CD14-positive monocyte (primary cell): ENCODE measurements around the gene ZSWIM3. TPM values are rescaled to one million over a fixed set of nuclear protein-coding genes. Genes with fewer than 3 reads are reported as not detected.

ENCODE experiments used
- DNase-seq, 3 donors: peaks; one replicate each; pipeline ENCODE4 v3.0.0-alpha.2; 2011 to 2022
- H2AFZ ChIP-seq: 2 replicates; pipeline ENCODE4 v1.6.0; 2012; ENCODE audit warnings: mild to moderate bottlenecking, low read depth, low read length, inconsistent platforms; ENCODE audit not compliant: insufficient read depth, poor library complexity, severe bottlenecking
- H3K27ac ChIP-seq, 2 donors: 1 replicate in 1 of 2; 2 replicates in 1 of 2; pipeline ENCODE4 v1.5.1; 2012 to 2013; ENCODE audit warnings: low read length in 2 of 2, control low read depth in 1 of 2, inconsistent platforms in 1 of 2, low read depth in 1 of 2, mild to moderate bottlenecking in 1 of 2
- H3K27me3 ChIP-seq, 2 donors: one replicate each; pipeline versions ENCODE4 v1.6.0 to v1.6.1; 2011 to 2013; ENCODE audit warnings: low read length in 2 of 2; ENCODE audit not compliant: control insufficient read depth in 2 of 2, insufficient read depth in 2 of 2
- H3K36me3 ChIP-seq, 2 donors: replicated peaks in 1 of 2; 1 replicate in 1 of 2; 2 replicates in 1 of 2; pipeline versions ENCODE4 v1.5.1 to v1.6.1; 2012 to 2013; ENCODE audit warnings: low read length in 2 of 2, control low read depth in 1 of 2, inconsistent platforms in 1 of 2, mild to moderate bottlenecking in 1 of 2; ENCODE audit not compliant: insufficient read depth in 2 of 2, control insufficient read depth in 1 of 2
- H3K4me1 ChIP-seq, 2 donors: 1 replicate in 1 of 2; 2 replicates in 1 of 2; pipeline versions ENCODE4 v1.5.1 to v1.6.1; 2012 to 2013; ENCODE audit warnings: low read length in 2 of 2, control low read depth in 1 of 2, inconsistent platforms in 1 of 2, mild to moderate bottlenecking in 1 of 2, moderate library complexity in 1 of 2; ENCODE audit not compliant: insufficient read depth in 2 of 2, control insufficient read depth in 1 of 2
- H3K4me2 ChIP-seq: replicated peaks from 2 replicates; pipeline ENCODE3; 2012; ENCODE audit warnings: low read length, moderate library complexity, mild to moderate bottlenecking; ENCODE audit not compliant: poor library complexity, severe bottlenecking; ENCODE audit errors: extremely low read depth
- H3K4me3 ChIP-seq, 3 experiments: fragments of 200-600 bp in 1 of 3; sonication (generic) in 1 of 3; replicated peaks in 1 of 3; 1 replicate in 2 of 3; 2 replicates in 1 of 3; pipeline ENCODE4 v1.5.1; 2011 to 2013; ENCODE audit warnings: low read length in 3 of 3, mild to moderate bottlenecking in 3 of 3, control low read depth in 2 of 3, low read depth in 2 of 3, inconsistent platforms in 1 of 3, moderate library complexity in 1 of 3
- H3K79me2 ChIP-seq: 2 replicates; pipeline ENCODE4 v1.6.0; 2012; ENCODE audit warnings: mild to moderate bottlenecking, control low read depth, inconsistent platforms, low read length, moderate library complexity; ENCODE audit not compliant: insufficient read depth
- H3K9ac ChIP-seq: 2 replicates; pipeline ENCODE4 v1.6.0; 2017; ENCODE audit warnings: low read length, mild to moderate bottlenecking; ENCODE audit not compliant: insufficient read depth, poor library complexity, severe bottlenecking
- H3K9me3 ChIP-seq, 2 donors: replicated peaks in 1 of 2; 1 replicate in 1 of 2; 2 replicates in 1 of 2; pipeline versions ENCODE4 v1.5.1 to v1.6.1; 2012 to 2013; ENCODE audit warnings: low read length in 2 of 2, control low read depth in 1 of 2; ENCODE audit not compliant: control insufficient read depth in 1 of 2, insufficient read depth in 1 of 2
- H4K20me1 ChIP-seq: 2 replicates; pipeline ENCODE4 v1.6.0; 2012; ENCODE audit warnings: mild to moderate bottlenecking, low read length, control low read depth, moderate library complexity; ENCODE audit not compliant: insufficient read depth
- H3K27ac Mint-ChIP-seq, 7 donors: one replicate each; pipeline ENCODE4 v1.8.0; 2020; ENCODE audit warnings: mild to moderate bottlenecking in 7 of 7, mixed read lengths in 7 of 7, moderate library complexity in 6 of 7, inconsistent platforms in 2 of 7
- H3K27me3 Mint-ChIP-seq, 3 donors: one replicate each; pipeline ENCODE4 v1.8.0; 2021 to 2022; ENCODE audit warnings: low read depth in 3 of 3, mild to moderate bottlenecking in 3 of 3, mixed read lengths in 3 of 3, moderate library complexity in 3 of 3, inconsistent platforms in 1 of 3
- H3K36me3 Mint-ChIP-seq, 2 donors: one replicate each; pipeline ENCODE4 v1.8.0; 2020; ENCODE audit warnings: mixed read lengths in 2 of 2, inconsistent platforms in 1 of 2, mild to moderate bottlenecking in 1 of 2
- H3K4me1 Mint-ChIP-seq: one replicate; pipeline ENCODE4 v1.8.0; 2020; ENCODE audit warnings: mild to moderate bottlenecking, mixed read lengths
- H3K4me3 Mint-ChIP-seq, 2 donors: one replicate each; pipeline ENCODE4 v1.8.0; 2020; ENCODE audit warnings: mild to moderate bottlenecking in 2 of 2, mixed read lengths in 2 of 2, moderate library complexity in 1 of 2
- H3K9me3 Mint-ChIP-seq, 7 donors: one replicate each; pipeline ENCODE4 v1.8.0; 2020 to 2022; ENCODE audit warnings: mixed read lengths in 7 of 7, mild to moderate bottlenecking in 6 of 7, moderate library complexity in 6 of 7, inconsistent platforms in 2 of 7
- CTCF ChIP-seq: fragments of 200-600 bp; IDR thresholded peaks from one replicate; pipeline ENCODE4 v1.8.0; 2022; ENCODE audit warnings: antibody characterized with exemption, mild to moderate bottlenecking
- WGBS: methylation state at CpG from one replicate; pipeline ENCODE4 v1.1.5; 2013; ENCODE audit warnings: missing lambda C conversion rate; ENCODE audit not compliant: insufficient coverage; 5-methylcytosine and 5-hydroxymethylcytosine counted together
- intact Hi-C, 2 donors: fragments of 100-400 bp; cut with micrococcal nuclease; formaldehyde crosslinking; loops; one replicate each; pipeline versions ENCODE4 v1.15.0 to v1.15.1; 2023
- polyA plus RNA-seq, 3 donors: library from polyadenylated mRNA; depleted of rRNA in 1 of 3; unstranded in 2 of 3; stranded (reverse) in 1 of 3; fragments of 300-500 nt in 2 of 3; fragments of >200 nt in 1 of 3; fragmentation: Illumina TruSeq in 2 of 3; gene quantifications; 1 replicate in 2 of 3; 2 replicates in 1 of 3; pipeline ENCODE4 v1.2.3, GENCODE V29; 2012 to 2021

ZSWIM3 gene
- polyA plus RNA-seq, 3 donors: 0.29 to 1.5 (median 0.64) TPM

GRCh38 chr20:45841407-45842129 lies 15.8 kb upstream of the ZSWIM3 start:
- Histone ChIP-seq H3K36me3 (peaks cover 57 to 91% of the 10 kb centered on the region in 2 donors), H3K9ac (no peak overlapping the region), H3K4me3 (no peak overlapping the region), H3K27ac (peak overlapping the region; percentile 46 to 71), H3K9me3 (no peaks in the 10 kb centered on the region), H3K4me2 (no peak overlapping the region), H3K79me2 (no peaks in the 10 kb centered on the region), H3K4me1 (peaks cover 15 to 17% of the 10 kb centered on the region in 2 donors), H2AFZ (no peak overlapping the region), H3K27me3 (no peaks in the 10 kb centered on the region), H4K20me1 (peaks cover 27% of the 10 kb centered on the region)
- WGBS: 100% methylated on average over 3 of the region's 10 CpGs
- H3K27me3 Mint-ChIP-seq: no peaks in the 10 kb centered on the region
- TF ChIP-seq CTCF: no peak
- no peak overlapping the region for H3K4me3 Mint-ChIP-seq
- no peaks in the 10 kb centered on the region for H3K9me3 Mint-ChIP-seq
- peak overlapping the region in 6 of 7 donors; percentile 46 to 86 (median 82) for H3K27ac Mint-ChIP-seq
- intact Hi-C loops: no loop called here
- H3K4me1 Mint-ChIP-seq: peaks cover 19% of the 10 kb centered on the region
- DNase-seq: no peak
- peaks cover 57 to 96% of the 10 kb centered on the region in 2 donors for H3K36me3 Mint-ChIP-seq

GRCh38 chr20:45842169-45842812 lies 15.1 kb upstream of the ZSWIM3 start:
- H3K4me2 ChIP-seq: no peak overlapping the region
- H3K27ac Mint-ChIP-seq: peak overlapping the region; percentile 49 to 86 (median 80)
- H3K27me3 Mint-ChIP-seq: no peaks in the 10 kb centered on the region
- H2AFZ ChIP-seq: no peak overlapping the region
- H3K9me3 Mint-ChIP-seq: no peaks in the 10 kb centered on the region
- H3K4me3 ChIP-seq: no peak overlapping the region
- WGBS: 3% methylated on average over 3 of the region's 5 CpGs
- no peaks in the 10 kb centered on the region for H3K9me3 ChIP-seq
- intact Hi-C loops: no loop called here
- peaks cover 53 to 97% of the 10 kb centered on the region in 2 donors for H3K36me3 Mint-ChIP-seq
- no peaks in the 10 kb centered on the region for H3K27me3 ChIP-seq
- H3K4me3 Mint-ChIP-seq: no peak overlapping the region
- H3K9ac ChIP-seq: no peak overlapping the region
- peaks cover 12 to 14% of the 10 kb centered on the region in 2 donors for H3K4me1 ChIP-seq
- H3K27ac ChIP-seq: peak overlapping the region; percentile 46 to 71
- TF ChIP-seq CTCF: no peak
- no peaks in the 10 kb centered on the region for H3K79me2 ChIP-seq
- peak in 2 of 3 donors; percentile 30 to 31 for DNase-seq
- H4K20me1 ChIP-seq: peaks cover 32% of the 10 kb centered on the region
- peaks cover 17% of the 10 kb centered on the region for H3K4me1 Mint-ChIP-seq
- H3K36me3 ChIP-seq: peaks cover 62 to 90% of the 10 kb centered on the region in 2 donors
